ENCODE results near the gene ESF1. TPM values are rescaled to one million over a fixed set of nuclear protein-coding genes. Genes with fewer than 3 reads are reported as not detected.
"Not testable (repeated sequence)": the region's sequence is repeated elsewhere in the genome, so short reads cannot be mapped to it uniquely, and the experiment has no call there.

Gene ESF1
- total and polyA plus RNA-seq, 2 donors = 9.2 to 19.2 TPM

GRCh38 chr20:13775867-13776266 is 8.9 kb downstream of the ESF1 start:
- DNase-seq (ENCODE audit: extremely low spot score) = no peak
- no peak overlapping the region for H3K4me3 ChIP-seq (ENCODE audit: low read depth, low read length)
- no peaks in the 10 kb centered on the region for H3K4me1 ChIP-seq (ENCODE audit: insufficient read depth)
- H3K27ac ChIP-seq (ENCODE audit: low read depth) = no peak overlapping the region
- WGBS = 80% methylated on average over 4 of the region's 4 CpGs
- peaks cover 6% of the 10 kb centered on the region for H3K36me3 ChIP-seq (ENCODE audit: insufficient read depth)

GRCh38 chr20:13772529-13772928 is 12.2 kb downstream of the ESF1 start:
- DNase-seq (ENCODE audit: extremely low spot score) = no peak
- peaks cover 8% of the 10 kb centered on the region for H3K36me3 ChIP-seq (ENCODE audit: insufficient read depth)
- no peak overlapping the region for H3K4me3 ChIP-seq (ENCODE audit: low read depth, low read length)
- no peak overlapping the region for H3K27ac ChIP-seq (ENCODE audit: low read depth)
- WGBS = 86% methylated on average over 4 of the region's 4 CpGs
- no peaks in the 10 kb centered on the region for H3K4me1 ChIP-seq (ENCODE audit: insufficient read depth)

GRCh38 chr20:13771853-13772453 is 12.8 kb downstream of the ESF1 start:
- H3K27ac ChIP-seq (ENCODE audit: low read depth) = no peak overlapping the region
- H3K4me3 ChIP-seq (ENCODE audit: low read depth, low read length) = no peak overlapping the region
- 61% methylated on average over 4 of the region's 4 CpGs for WGBS
- no peaks in the 10 kb centered on the region for H3K4me1 ChIP-seq (ENCODE audit: insufficient read depth)
- H3K36me3 ChIP-seq (ENCODE audit: insufficient read depth) = peaks cover 8% of the 10 kb centered on the region
- no peak for DNase-seq (ENCODE audit: extremely low spot score)

- no peak overlapping the region for H3K27ac ChIP-seq (ENCODE audit: low read depth)
- DNase-seq (ENCODE audit: extremely low spot score) = no peak
- 87% methylated on average over 5 of the region's 5 CpGs for WGBS
- H3K4me1 ChIP-seq (ENCODE audit: insufficient read depth) = no peaks in the 10 kb centered on the region
- no peak overlapping the region for H3K4me3 ChIP-seq (ENCODE audit: low read depth, low read length)
- peaks cover 9% of the 10 kb centered on the region for H3K36me3 ChIP-seq (ENCODE audit: insufficient read depth)
Measured at GRCh38 chr20:13770141-13770540, 14.6 kb downstream of the ESF1 start.

- 100% methylated on average over 1 of the region's 1 CpG for WGBS
- H3K27ac ChIP-seq (ENCODE audit: low read depth) = no peak overlapping the region
- H3K4me3 ChIP-seq (ENCODE audit: low read depth, low read length) = no peak overlapping the region
- no peak for DNase-seq (ENCODE audit: extremely low spot score)
- H3K36me3 ChIP-seq (ENCODE audit: insufficient read depth) = peaks cover 9% of the 10 kb centered on the region
- no peaks in the 10 kb centered on the region for H3K4me1 ChIP-seq (ENCODE audit: insufficient read depth)
Measured at GRCh38 chr20:13765868-13766416, 18.8 kb downstream of the ESF1 start.

- Histone ChIP-seq H3K4me3 (ENCODE audit: low read depth, low read length) (no peak overlapping the region), H3K27ac (ENCODE audit: low read depth) (no peak overlapping the region), H3K36me3 (ENCODE audit: insufficient read depth) (peaks cover 9% of the 10 kb centered on the region), H3K4me1 (ENCODE audit: insufficient read depth) (no peaks in the 10 kb centered on the region)
- no peak for DNase-seq (ENCODE audit: extremely low spot score)
Measured at GRCh38 chr20:13765299-13765698, 19.4 kb downstream of the ESF1 start.

GRCh38 chr20:13760451-13760946 is 24.2 kb downstream of the ESF1 start:
- H3K36me3 ChIP-seq (ENCODE audit: insufficient read depth); H3K4me3 ChIP-seq (ENCODE audit: low read depth, low read length): not testable (repeated sequence)
- WGBS = 95% methylated on average over 33 of the region's 33 CpGs

GRCh38 chr20:13758884-13759283 is 25.8 kb downstream of the ESF1 start:
- Histone ChIP-seq H3K4me3 (ENCODE audit: low read depth, low read length) (no peak overlapping the region), H3K36me3 (ENCODE audit: insufficient read depth) (peaks cover 3% of the 10 kb centered on the region), H3K4me1 (ENCODE audit: insufficient read depth) (no peaks in the 10 kb centered on the region), H3K27ac (ENCODE audit: low read depth) (no peak overlapping the region)
- 87% methylated on average over 1 of the region's 1 CpG for WGBS
- no peak for DNase-seq (ENCODE audit: extremely low spot score)

More at GRCh38 chr20:13760451-13760946, 24.2 kb downstream of the ESF1 start:
- DNase-seq (ENCODE audit: extremely low spot score); H3K4me1 ChIP-seq (ENCODE audit: insufficient read depth); H3K27ac ChIP-seq (ENCODE audit: low read depth): not testable (repeated sequence)

- Histone ChIP-seq H3K27ac (ENCODE audit: low read depth) (no peak overlapping the region), H3K36me3 (ENCODE audit: insufficient read depth) (peaks cover 3% of the 10 kb centered on the region), H3K4me1 (ENCODE audit: insufficient read depth) (no peaks in the 10 kb centered on the region), H3K4me3 (ENCODE audit: low read depth, low read length) (no peak overlapping the region)
- 91% methylated on average over 1 of the region's 1 CpG for WGBS
- no peak for DNase-seq (ENCODE audit: extremely low spot score)
Measured at GRCh38 chr20:13756551-13756950, 28.2 kb downstream of the ESF1 start.

- no peak for DNase-seq (ENCODE audit: extremely low spot score)
- H3K27ac ChIP-seq (ENCODE audit: low read depth) = no peak overlapping the region
- WGBS = 72% methylated on average over 5 of the region's 5 CpGs
Measured at GRCh38 chr20:13755809-13756208, 28.9 kb downstream of the ESF1 start.

GRCh38 chr20:13753436-13754036 is 31.2 kb downstream of the ESF1 start:
- no peak overlapping the region for H3K27ac ChIP-seq (ENCODE audit: low read depth)
- no peak overlapping the region for H3K4me3 ChIP-seq (ENCODE audit: low read depth, low read length)
- no peaks in the 10 kb centered on the region for H3K4me1 ChIP-seq (ENCODE audit: insufficient read depth)
- 94% methylated on average over 2 of the region's 2 CpGs for WGBS
- DNase-seq (ENCODE audit: extremely low spot score) = no peak
- peaks cover 3% of the 10 kb centered on the region for H3K36me3 ChIP-seq (ENCODE audit: insufficient read depth)

More at GRCh38 chr20:13755809-13756208, 28.9 kb downstream of the ESF1 start:
- no peak overlapping the region for H3K4me3 ChIP-seq (ENCODE audit: low read depth, low read length)
- peaks cover 3% of the 10 kb centered on the region for H3K36me3 ChIP-seq (ENCODE audit: insufficient read depth)
- H3K4me1 ChIP-seq (ENCODE audit: insufficient read depth) = no peaks in the 10 kb centered on the region

GRCh38 chr20:13749811-13750210 is 34.9 kb downstream of the ESF1 start:
- H3K4me3 ChIP-seq (ENCODE audit: low read depth, low read length) = no peak overlapping the region
- DNase-seq (ENCODE audit: extremely low spot score) = no peak
- H3K4me1 ChIP-seq (ENCODE audit: insufficient read depth) = no peaks in the 10 kb centered on the region
- 95% methylated on average over 3 of the region's 3 CpGs for WGBS
- H3K27ac ChIP-seq (ENCODE audit: low read depth) = no peak overlapping the region
- H3K36me3 ChIP-seq (ENCODE audit: insufficient read depth) = no peaks in the 10 kb centered on the region

- Histone ChIP-seq H3K4me3 (ENCODE audit: low read depth, low read length) (no peak overlapping the region), H3K36me3 (ENCODE audit: insufficient read depth) (no peaks in the 10 kb centered on the region), H3K4me1 (ENCODE audit: insufficient read depth) (no peaks in the 10 kb centered on the region), H3K27ac (ENCODE audit: low read depth) (no peak overlapping the region)
- no peak for DNase-seq (ENCODE audit: extremely low spot score)
- 70% methylated on average over 2 of the region's 2 CpGs for WGBS
Measured at GRCh38 chr20:13745784-13746183, 38.9 kb downstream of the ESF1 start.

GRCh38 chr20:13744352-13744751 is 40.4 kb downstream of the ESF1 start:
- no peaks in the 10 kb centered on the region for H3K36me3 ChIP-seq (ENCODE audit: insufficient read depth)
- no peak overlapping the region for H3K27ac ChIP-seq (ENCODE audit: low read depth)
- no peaks in the 10 kb centered on the region for H3K4me1 ChIP-seq (ENCODE audit: insufficient read depth)
- WGBS = 84% methylated on average over 1 of the region's 1 CpG
- DNase-seq (ENCODE audit: extremely low spot score) = no peak
- H3K4me3 ChIP-seq (ENCODE audit: low read depth, low read length) = no peak overlapping the region

All from urinary bladder (tissue), 4 donors.